ENCODE measurements around the gene TNFSF9.
A peak's percentile ranks its signal among the peaks of the same experiment; 100 is the strongest.

TNFSF9 gene, protein sequence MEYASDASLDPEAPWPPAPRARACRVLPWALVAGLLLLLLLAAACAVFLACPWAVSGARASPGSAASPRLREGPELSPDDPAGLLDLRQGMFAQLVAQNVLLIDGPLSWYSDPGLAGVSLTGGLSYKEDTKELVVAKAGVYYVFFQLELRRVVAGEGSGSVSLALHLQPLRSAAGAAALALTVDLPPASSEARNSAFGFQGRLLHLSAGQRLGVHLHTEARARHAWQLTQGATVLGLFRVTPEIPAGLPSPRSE

GRCh38 chr19:6530386-6531162 is at the start of gene TNFSF9:
TSS of gene TNFSF9 (plus strand) at chr19:6531026. CDS start at chr19:6531037, 11 bp downstream.
- DNase-seq: peak; percentile 20 to 84 (median 73)

- DNase-seq: no peak
Measured at GRCh38 chr19:6481541-6482342, 49.1 kb upstream of the TNFSF9 start, which contains the start of gene DENND1C. TSS of gene DENND1C (minus strand) at chr19:6481787. CDS start at chr19:6481695, 92 bp downstream.

DNA sequence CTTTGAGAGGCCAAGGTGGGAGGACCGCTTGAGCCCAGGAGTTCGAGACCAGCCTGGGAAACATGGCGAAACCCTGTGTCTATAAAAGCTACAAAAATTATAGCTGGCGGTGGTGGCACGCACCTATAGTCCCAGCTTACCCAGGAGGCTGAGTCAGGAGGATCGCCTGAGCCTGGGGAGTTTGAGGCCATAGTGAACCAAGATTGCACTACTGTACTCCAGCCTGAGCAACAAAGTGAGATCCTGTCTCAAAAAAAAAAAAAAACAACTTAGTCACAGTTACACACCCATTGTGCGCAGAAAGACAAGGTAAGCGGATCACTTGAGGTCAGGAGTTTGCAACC is 48.5 kb upstream of the TNFSF9 start:
- DNase-seq: no peak

GRCh38 chr19:6483235-6483634 is 47.6 kb upstream of the TNFSF9 start:
- no peak for DNase-seq

- no peak for DNase-seq
Measured at GRCh38 chr19:6484230-6484629, 46.6 kb upstream of the TNFSF9 start.

GRCh38 chr19:6484831-6485230 is 46.0 kb upstream of the TNFSF9 start:
- DNase-seq: no peak

GRCh38 chr19:6489278-6490061 is 41.4 kb upstream of the TNFSF9 start:
- no peak for DNase-seq

DNA sequence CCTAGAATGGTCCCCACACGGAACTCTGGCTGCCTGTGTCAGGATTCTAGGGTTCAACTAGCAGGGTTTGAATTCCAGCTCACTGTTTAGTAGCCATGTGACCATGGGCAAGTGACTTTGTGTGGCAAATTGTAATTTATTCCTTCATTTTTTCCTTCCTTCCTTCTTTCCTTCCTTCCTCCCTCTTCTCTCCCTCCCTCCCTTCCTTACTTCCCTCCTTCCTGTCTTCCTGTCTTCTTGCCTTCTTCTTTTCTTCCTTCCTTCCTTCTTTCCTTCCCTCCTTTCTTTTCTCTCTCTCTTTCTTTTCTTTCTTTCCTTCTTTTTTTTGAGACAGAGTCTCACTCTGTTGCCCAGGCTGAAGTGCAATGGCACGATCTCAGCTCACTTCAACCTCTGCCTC is 40.7 kb upstream of the TNFSF9 start:
- DNase-seq: no peak

DNA sequence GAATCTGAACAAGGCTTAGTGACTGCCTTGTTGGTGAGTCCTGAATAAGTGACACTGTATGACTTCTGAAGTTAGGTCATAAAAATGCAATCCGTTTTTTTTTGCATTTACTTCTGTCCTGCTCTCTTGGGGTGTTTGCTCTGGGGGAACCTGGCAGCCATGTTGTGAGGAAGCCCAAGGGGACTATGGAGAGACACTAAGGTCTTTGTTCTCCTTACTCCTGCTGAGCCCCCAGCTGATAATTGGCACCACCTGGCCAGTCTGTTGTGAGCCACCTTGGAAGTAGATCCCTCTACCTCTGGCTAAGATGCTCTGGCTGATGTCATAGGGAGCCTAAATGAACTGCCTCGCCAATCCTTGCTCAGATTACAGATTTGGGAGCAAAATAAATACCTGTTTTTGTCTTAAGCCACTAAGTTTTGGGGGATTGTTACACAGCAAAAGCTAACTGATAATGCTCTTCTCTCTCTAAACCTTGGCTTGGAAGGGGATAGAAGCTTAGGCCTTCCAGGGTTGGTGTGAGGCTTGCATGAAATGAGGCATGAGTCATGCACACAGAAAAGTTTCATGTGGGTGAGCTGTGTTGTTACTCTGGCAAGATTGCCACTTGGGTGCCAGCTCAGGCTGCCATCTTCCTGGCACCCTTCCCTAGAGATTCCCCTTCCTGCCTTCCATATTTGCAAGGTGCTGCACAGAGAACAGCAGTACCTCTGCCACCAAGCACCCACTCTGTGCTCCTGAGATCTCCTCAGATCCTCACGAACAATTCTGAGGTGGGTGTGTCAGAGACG is 38.8 kb upstream of the TNFSF9 start:
- no peak for DNase-seq

DNA sequence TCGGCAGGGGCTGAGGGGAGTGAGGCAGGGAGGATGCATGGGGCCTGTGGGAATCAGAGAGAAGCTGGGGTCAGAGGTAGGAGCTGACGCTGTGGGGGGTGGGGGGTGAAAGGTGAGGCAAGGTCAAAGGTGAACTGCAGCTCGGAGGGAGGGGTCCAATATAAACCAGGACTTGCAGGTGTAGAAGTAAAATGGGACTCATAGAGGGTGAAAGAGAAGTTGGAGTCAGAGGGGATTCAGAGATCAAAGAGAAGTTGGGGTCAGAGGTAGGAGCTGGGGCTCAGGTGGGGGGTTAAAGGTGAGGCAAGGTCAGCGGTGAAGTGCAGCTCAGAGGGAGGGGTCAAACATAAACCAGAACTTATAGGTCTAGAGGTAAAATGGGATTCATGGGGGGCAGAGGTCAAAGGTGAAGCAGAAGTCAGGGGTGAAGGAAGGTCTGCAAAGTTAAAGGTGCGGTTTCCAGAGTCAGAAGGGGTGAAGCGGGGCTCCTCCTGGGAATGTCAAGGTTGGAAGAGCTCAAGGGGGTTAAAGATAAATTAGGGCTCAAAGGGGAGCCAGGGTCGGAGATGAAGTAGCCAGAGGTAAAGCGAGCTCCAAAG is 36.3 kb upstream of the TNFSF9 start:
- DNase-seq: no peak

- no peak for DNase-seq
Measured at GRCh38 chr19:6495947-6496346, 34.9 kb upstream of the TNFSF9 start.

DNA sequence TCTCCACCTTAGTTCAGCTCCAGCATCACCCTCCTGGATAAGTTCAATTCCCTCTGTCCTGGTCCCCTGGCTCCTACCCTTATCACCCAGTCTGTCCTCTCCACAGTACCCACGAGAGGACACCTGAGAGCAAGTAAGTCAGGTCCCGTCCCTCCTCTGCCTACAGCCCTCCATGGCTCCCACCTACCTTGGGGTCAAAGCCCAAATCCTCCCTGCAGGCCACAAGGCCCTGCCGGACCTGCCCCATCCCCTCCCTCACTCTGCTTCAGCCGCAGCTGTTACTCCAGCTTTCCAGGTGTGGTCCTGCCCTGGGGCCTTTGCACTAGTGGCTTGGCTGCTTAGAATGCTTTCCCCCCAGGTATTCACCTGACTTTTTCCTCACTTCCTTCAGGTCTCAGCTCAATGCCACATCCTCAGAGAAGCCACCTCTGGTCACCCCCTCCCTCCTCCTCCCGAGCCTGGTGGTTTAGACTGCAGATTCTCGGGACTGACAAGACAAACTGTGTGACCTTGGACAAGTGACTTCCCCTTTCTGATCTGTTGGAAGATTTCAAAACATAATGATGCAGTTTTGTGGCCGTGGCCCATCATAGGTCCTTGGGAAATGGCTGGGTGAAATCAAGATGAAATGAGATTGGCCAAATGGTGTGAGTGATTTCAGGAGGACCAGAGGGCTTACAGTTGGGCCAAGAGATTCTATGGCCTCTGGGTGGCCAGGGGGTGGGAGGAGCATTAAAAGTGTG is 32.4 kb upstream of the TNFSF9 start:
- DNase-seq: no peak

- DNase-seq: no peak
Measured at GRCh38 chr19:6499052-6499790, 31.6 kb upstream of the TNFSF9 start.

DNA sequence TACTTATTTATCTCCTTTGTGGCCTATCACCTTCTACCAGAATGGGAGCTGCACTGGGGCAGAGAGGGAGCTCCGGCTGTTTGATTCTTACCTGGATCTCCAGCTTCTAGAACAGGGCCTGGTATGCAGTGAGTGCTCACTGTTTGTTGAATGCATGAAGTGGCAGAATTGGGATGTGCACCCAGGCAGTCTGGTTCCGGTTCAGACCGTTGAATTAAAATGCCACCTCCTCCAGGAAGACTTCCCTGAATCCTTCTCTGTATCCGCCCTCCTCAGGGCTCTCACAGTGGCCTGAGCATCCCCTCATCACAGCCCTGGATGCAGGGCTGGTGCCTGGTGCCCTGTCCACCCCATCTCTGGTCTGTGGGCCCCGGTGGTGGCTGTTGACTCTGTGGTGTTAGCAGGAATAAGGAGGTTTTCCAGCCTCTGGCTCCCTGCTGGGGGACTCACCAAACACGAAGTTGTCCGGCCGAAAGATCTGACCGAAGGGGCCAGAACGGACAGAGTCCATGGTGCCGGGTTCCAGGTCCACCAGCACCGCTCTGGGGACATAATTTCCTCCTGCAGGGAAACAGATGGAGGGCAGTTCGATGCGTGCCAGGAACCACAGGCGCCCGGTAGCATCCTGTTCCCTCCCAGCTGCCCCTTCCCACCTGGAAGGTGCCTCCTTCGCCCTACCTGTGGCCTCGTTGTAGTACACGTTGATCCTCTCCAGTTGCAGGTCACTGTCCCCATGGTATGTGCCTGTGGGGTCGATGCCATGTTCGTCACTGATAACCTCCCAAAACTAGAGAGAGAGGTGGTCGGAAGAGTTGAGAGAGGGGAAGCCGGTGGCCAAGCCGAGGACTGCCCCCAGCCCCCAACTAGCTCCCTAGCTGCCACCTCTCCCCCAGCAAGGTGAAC is 29.7 kb upstream of the TNFSF9 start:
- no peak for DNase-seq

- DNase-seq: peak in 2 of 3 experiments; percentile 22 to 36
Measured at GRCh38 chr19:6501740-6502648, 28.8 kb upstream of the TNFSF9 start, which contains the start of gene TUBB4A. TSS of gene TUBB4A (minus strand) at chr19:6502309. CDS start at chr19:6502212, 97 bp downstream.

- DNase-seq: no peak
Measured at GRCh38 chr19:6503407-6504201, 27.2 kb upstream of the TNFSF9 start.
